Measurements from ENCODE around the gene MYRF. TPM values are rescaled to one million over a fixed set of nuclear protein-coding genes. Genes with fewer than 3 reads are reported as not detected.

MYRF gene
- total RNA-seq, 2 donors from 2014 or later: 7.0 to 13.1 TPM

DNA sequence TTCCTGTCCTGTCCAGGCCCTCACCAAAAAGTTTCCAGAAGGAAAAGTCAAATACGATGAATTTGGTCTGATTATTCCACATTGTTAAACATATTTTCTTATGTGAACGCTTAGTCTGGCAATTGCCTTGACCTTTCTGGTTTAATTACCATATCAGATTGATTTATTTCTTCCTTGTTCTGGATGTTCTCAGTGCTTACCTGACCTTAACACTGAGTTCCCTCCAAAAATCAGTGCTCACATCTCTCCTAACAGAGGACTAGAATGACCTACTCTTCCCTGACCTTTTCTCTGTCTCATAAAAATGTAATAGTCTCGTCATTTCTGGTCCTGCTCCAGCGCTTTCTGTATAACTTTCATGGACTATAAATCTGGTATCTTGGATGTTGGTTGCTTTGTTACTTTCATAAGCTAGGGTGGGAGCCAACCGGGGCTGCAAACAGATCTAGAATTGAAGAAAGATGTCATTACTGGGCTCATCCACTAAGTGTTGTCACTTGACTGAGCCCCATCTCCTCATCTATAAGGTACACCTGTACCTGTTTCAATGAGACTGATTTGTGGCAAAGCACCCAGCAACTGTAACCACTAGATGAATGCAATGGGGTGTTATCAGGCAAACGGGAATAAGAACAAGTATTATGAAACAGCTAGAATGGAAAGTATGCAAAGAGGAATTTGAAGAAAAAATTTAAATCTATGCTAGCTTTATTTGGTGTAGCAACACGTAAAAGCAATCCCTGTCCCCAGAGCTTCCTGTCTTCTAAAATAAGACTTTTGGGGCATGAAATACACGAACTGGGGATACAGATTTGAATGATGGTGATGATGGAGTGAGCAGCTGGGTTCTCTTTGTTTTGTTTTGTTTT lies 78.0 kb downstream of the MYRF start:
- DNase-seq (ENCODE audit: low spot score): no peak
- Histone ChIP-seq H3K9me3 (no peaks in the 10 kb centered on the region), H3K4me3 (no peak overlapping the region), H3K27me3 (no peaks in the 10 kb centered on the region), H3K36me3 (no peaks in the 10 kb centered on the region), H3K4me1 (peaks cover 0 to 66% of the 10 kb centered on the region in 2 donors), H3K27ac (peak overlapping the region; percentile 42 to 77)
- TF ChIP-seq, protein P1, sequence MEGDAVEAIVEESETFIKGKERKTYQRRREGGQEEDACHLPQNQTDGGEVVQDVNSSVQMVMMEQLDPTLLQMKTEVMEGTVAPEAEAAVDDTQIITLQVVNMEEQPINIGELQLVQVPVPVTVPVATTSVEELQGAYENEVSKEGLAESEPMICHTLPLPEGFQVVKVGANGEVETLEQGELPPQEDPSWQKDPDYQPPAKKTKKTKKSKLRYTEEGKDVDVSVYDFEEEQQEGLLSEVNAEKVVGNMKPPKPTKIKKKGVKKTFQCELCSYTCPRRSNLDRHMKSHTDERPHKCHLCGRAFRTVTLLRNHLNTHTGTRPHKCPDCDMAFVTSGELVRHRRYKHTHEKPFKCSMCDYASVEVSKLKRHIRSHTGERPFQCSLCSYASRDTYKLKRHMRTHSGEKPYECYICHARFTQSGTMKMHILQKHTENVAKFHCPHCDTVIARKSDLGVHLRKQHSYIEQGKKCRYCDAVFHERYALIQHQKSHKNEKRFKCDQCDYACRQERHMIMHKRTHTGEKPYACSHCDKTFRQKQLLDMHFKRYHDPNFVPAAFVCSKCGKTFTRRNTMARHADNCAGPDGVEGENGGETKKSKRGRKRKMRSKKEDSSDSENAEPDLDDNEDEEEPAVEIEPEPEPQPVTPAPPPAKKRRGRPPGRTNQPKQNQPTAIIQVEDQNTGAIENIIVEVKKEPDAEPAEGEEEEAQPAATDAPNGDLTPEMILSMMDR (IDR thresholded peaks at IDR 0.05): no peak

- Histone ChIP-seq H3K27me3 (no peaks in the 10 kb centered on the region), H3K36me3 (no peaks in the 10 kb centered on the region), H3K4me1 (peaks cover 0 to 66% of the 10 kb centered on the region in 2 donors), H3K27ac (no peak overlapping the region), H3K4me3 (no peak overlapping the region), H3K9me3 (no peaks in the 10 kb centered on the region)
- TF ChIP-seq, protein P1 (IDR thresholded peaks at IDR 0.05): no peak
- DNase-seq (ENCODE audit: low spot score): no peak
Observed at GRCh38 chr11:61832207-61832606, 79.8 kb downstream of the MYRF start.

DNA sequence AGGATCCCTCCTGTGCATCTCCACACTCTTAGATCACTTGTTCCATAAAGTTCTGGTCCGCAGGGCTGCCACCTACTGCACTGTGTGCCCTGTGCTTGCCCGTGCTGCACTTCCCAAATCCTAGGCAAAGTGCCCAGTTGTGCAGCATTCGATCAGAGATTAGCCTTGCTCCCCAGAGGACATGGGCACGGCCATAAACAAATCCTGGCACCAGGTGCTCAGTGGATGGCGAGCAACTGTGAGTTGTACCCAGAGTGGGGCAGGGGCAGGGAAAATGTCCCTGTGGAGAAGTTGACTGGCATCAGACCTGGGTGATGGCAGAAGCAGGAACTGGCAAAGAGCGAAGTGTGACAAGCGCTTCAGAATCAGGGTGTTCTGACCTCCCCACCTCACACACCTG lies 80.3 kb downstream of the MYRF start:
- H3K9me3 ChIP-seq: no peaks in the 10 kb centered on the region
- no peaks in the 10 kb centered on the region for H3K27me3 ChIP-seq
- no peak for DNase-seq (ENCODE audit: low spot score)
- H3K4me1 ChIP-seq: peaks cover 0 to 63% of the 10 kb centered on the region in 2 donors
- H3K27ac ChIP-seq: no peak overlapping the region
- H3K4me3 ChIP-seq: no peak overlapping the region
- H3K36me3 ChIP-seq: no peaks in the 10 kb centered on the region
- TF ChIP-seq, protein P1 (IDR thresholded peaks at IDR 0.05): no peak

- DNase-seq (ENCODE audit: low spot score): no peak
- Histone ChIP-seq H3K4me1 (peaks cover 0 to 58% of the 10 kb centered on the region in 2 donors), H3K27ac (no peak overlapping the region)
Observed at GRCh38 chr11:61833471-61833870, 81.0 kb downstream of the MYRF start.

DNA sequence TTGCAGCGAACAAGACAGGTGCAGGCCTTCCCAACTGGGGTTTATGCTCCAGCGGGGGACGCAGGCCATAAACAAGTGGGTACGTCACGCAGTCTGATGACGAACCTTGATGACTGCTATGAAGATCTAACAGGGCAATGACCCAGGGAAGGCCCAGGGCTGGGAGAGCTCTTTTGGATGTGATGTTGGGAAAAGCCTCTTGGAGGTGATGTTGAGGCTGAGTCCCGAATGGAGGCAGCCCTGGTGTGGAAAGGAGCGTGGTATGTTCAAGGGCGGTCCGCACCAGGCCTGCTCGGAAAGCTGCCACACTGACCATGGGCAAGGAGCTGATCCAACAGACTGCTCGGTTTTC lies 81.5 kb downstream of the MYRF start:
- peak overlapping the region; percentile 44 to 54 for H3K27ac ChIP-seq
- H3K36me3 ChIP-seq: no peaks in the 10 kb centered on the region
- TF ChIP-seq, protein P1 (IDR thresholded peaks at IDR 0.05): no peak
- H3K4me3 ChIP-seq: no peak overlapping the region
- peaks cover 0 to 54% of the 10 kb centered on the region in 2 donors for H3K4me1 ChIP-seq
- H3K9me3 ChIP-seq: no peaks in the 10 kb centered on the region
- no peak for DNase-seq (ENCODE audit: low spot score)
- no peaks in the 10 kb centered on the region for H3K27me3 ChIP-seq

More at GRCh38 chr11:61833471-61833870, 81.0 kb downstream of the MYRF start:
- no peaks in the 10 kb centered on the region for H3K27me3 ChIP-seq
- no peaks in the 10 kb centered on the region for H3K9me3 ChIP-seq
- H3K36me3 ChIP-seq: no peaks in the 10 kb centered on the region
- TF ChIP-seq, protein P1 (IDR thresholded peaks at IDR 0.05): no peak
- H3K4me3 ChIP-seq: no peak overlapping the region
